Natural killer cell (primary cell): Measurements from ENCODE around the gene AGPAT2. TPM values are rescaled to one million over a fixed set of nuclear protein-coding genes. Genes with fewer than 3 reads are reported as not detected.

Experiments
- ATAC-seq, 3 donors: fragments of 150-1000 bp in 2 of 3; fragments of 200-7000 bp in 1 of 3; cut with Tn5 transposase; 1 replicate in 1 of 3; 2 replicates in 2 of 3; pipeline ENCODE4 v1.10.0; 2021; ENCODE audit warnings: mild to moderate bottlenecking in 2 of 3, moderate library complexity in 2 of 3
- DNase-seq, 2 donors: peaks; one replicate each; pipeline versions ENCODE4 v3.0.0 to v3.0.0-alpha.2; 2013 to 2021; ENCODE audit warnings: mixed read lengths in 1 of 2
- H3K27ac ChIP-seq: one replicate; pipeline ENCODE4 v1.5.1; 2013; ENCODE audit warnings: mild to moderate bottlenecking, low read length
- H3K27me3 ChIP-seq: one replicate; pipeline ENCODE4 v1.6.1; 2013; ENCODE audit warnings: low read length; ENCODE audit not compliant: control insufficient read depth, insufficient read depth
- H3K36me3 ChIP-seq: one replicate; pipeline ENCODE4 v1.6.1; 2013; ENCODE audit warnings: low read length; ENCODE audit not compliant: control insufficient read depth, insufficient read depth
- H3K4me1 ChIP-seq: one replicate; pipeline ENCODE4 v1.6.1; 2013; ENCODE audit warnings: low read length; ENCODE audit not compliant: control insufficient read depth, insufficient read depth
- H3K4me3 ChIP-seq: one replicate; pipeline ENCODE4 v1.5.1; 2013; ENCODE audit warnings: low read length
- H3K9me3 ChIP-seq: one replicate; pipeline ENCODE4 v1.6.1; 2013; ENCODE audit warnings: low read length; ENCODE audit not compliant: control insufficient read depth, insufficient read depth
- H3K27ac Mint-ChIP-seq, 2 donors: one replicate each; pipeline ENCODE4 v1.8.0; 2022; ENCODE audit warnings: mild to moderate bottlenecking in 2 of 2, mixed read lengths in 2 of 2, moderate library complexity in 1 of 2
- H3K27me3 Mint-ChIP-seq, 2 donors: one replicate each; pipeline ENCODE4 v1.8.0; 2022; ENCODE audit warnings: low read depth in 2 of 2, mixed read lengths in 2 of 2
- H3K36me3 Mint-ChIP-seq: one replicate; pipeline ENCODE4 v1.8.0; 2022; ENCODE audit warnings: mixed read lengths
- H3K4me1 Mint-ChIP-seq, 2 donors: one replicate each; pipeline ENCODE4 v1.8.0; 2022; ENCODE audit warnings: mixed read lengths in 2 of 2
- H3K4me3 Mint-ChIP-seq: one replicate; pipeline ENCODE4 v1.8.0; 2022; ENCODE audit warnings: mild to moderate bottlenecking, moderate library complexity, mixed read lengths
- H3K9me3 Mint-ChIP-seq, 2 donors: one replicate each; pipeline ENCODE4 v1.8.0; 2022; ENCODE audit warnings: mixed read lengths in 2 of 2
- WGBS: methylation state at CpG from one replicate; pipeline ENCODE4 v1.1.7; 2013; ENCODE audit warnings: missing lambda C conversion rate; ENCODE audit not compliant: insufficient coverage; 5-methylcytosine and 5-hydroxymethylcytosine counted together
- intact Hi-C: fragments of 100-400 bp; cut with micrococcal nuclease; formaldehyde crosslinking; loops from one replicate; pipeline ENCODE4 v1.14.2; 2022
- total RNA-seq, 4 donors: library from RNA; stranded (reverse); fragments of 120-200 nt in 1 of 4; gene quantifications; one replicate each; pipeline versions ENCODE4 v1.2.3 to v1.2.4, GENCODE V29; 2013 to 2022
- TF ChIP-seq, protein P1 (sequence below): fragments of 200-600 bp; IDR thresholded peaks from one replicate; pipeline ENCODE4 v1.8.0; 2022; ENCODE audit warnings: antibody characterized with exemption

AGPAT2 gene
- total RNA-seq, 3 donors from 2014 or later (not counting 1 experiment from before 2014, with no cell fraction given): 10.3 to 19.4 (median 12.0) TPM

GRCh38 chr9:136723362-136723976 is 36.2 kb upstream of the AGPAT2 start:
- Mint-ChIP-seq H3K27me3 (no peaks in the 10 kb centered on the region), H3K4me3 (no peak overlapping the region), H3K36me3 (no peaks in the 10 kb centered on the region), H3K9me3 (no peaks in the 10 kb centered on the region), H3K27ac (no peak overlapping the region), H3K4me1 (peaks cover 21 to 29% of the 10 kb centered on the region in 2 donors)
- intact Hi-C loops: no loop called here
- no peak overlapping the region for H3K4me3 ChIP-seq
- H3K27me3 ChIP-seq: no peaks in the 10 kb centered on the region
- H3K4me1 ChIP-seq: peaks cover 35% of the 10 kb centered on the region
- H3K27ac ChIP-seq: no peak overlapping the region
- ATAC-seq: no peak
- peaks cover 38% of the 10 kb centered on the region for H3K36me3 ChIP-seq
- DNase-seq: no peak
- no peaks in the 10 kb centered on the region for H3K9me3 ChIP-seq
- 92% methylated on average over 32 of the region's 32 CpGs for WGBS
- TF ChIP-seq, protein P1, sequence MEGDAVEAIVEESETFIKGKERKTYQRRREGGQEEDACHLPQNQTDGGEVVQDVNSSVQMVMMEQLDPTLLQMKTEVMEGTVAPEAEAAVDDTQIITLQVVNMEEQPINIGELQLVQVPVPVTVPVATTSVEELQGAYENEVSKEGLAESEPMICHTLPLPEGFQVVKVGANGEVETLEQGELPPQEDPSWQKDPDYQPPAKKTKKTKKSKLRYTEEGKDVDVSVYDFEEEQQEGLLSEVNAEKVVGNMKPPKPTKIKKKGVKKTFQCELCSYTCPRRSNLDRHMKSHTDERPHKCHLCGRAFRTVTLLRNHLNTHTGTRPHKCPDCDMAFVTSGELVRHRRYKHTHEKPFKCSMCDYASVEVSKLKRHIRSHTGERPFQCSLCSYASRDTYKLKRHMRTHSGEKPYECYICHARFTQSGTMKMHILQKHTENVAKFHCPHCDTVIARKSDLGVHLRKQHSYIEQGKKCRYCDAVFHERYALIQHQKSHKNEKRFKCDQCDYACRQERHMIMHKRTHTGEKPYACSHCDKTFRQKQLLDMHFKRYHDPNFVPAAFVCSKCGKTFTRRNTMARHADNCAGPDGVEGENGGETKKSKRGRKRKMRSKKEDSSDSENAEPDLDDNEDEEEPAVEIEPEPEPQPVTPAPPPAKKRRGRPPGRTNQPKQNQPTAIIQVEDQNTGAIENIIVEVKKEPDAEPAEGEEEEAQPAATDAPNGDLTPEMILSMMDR: no peak

GRCh38 chr9:136722969-136723356 is 35.7 kb upstream of the AGPAT2 start:
- Mint-ChIP-seq H3K27me3 (no peaks in the 10 kb centered on the region), H3K27ac (no peak overlapping the region), H3K36me3 (no peaks in the 10 kb centered on the region), H3K4me1 (peaks cover 21 to 29% of the 10 kb centered on the region in 2 donors), H3K9me3 (no peaks in the 10 kb centered on the region), H3K4me3 (no peak overlapping the region)
- H3K4me3 ChIP-seq: no peak overlapping the region
- 88% methylated on average over 24 of the region's 24 CpGs for WGBS
- ATAC-seq (no peak), DNase-seq (no peak)
- no peaks in the 10 kb centered on the region for H3K27me3 ChIP-seq
- H3K27ac ChIP-seq: no peak overlapping the region
- intact Hi-C loops: no loop called here
- peaks cover 38% of the 10 kb centered on the region for H3K36me3 ChIP-seq
- H3K4me1 ChIP-seq: peaks cover 33% of the 10 kb centered on the region
- H3K9me3 ChIP-seq: no peaks in the 10 kb centered on the region
- TF ChIP-seq, protein P1: no peak

DNA sequence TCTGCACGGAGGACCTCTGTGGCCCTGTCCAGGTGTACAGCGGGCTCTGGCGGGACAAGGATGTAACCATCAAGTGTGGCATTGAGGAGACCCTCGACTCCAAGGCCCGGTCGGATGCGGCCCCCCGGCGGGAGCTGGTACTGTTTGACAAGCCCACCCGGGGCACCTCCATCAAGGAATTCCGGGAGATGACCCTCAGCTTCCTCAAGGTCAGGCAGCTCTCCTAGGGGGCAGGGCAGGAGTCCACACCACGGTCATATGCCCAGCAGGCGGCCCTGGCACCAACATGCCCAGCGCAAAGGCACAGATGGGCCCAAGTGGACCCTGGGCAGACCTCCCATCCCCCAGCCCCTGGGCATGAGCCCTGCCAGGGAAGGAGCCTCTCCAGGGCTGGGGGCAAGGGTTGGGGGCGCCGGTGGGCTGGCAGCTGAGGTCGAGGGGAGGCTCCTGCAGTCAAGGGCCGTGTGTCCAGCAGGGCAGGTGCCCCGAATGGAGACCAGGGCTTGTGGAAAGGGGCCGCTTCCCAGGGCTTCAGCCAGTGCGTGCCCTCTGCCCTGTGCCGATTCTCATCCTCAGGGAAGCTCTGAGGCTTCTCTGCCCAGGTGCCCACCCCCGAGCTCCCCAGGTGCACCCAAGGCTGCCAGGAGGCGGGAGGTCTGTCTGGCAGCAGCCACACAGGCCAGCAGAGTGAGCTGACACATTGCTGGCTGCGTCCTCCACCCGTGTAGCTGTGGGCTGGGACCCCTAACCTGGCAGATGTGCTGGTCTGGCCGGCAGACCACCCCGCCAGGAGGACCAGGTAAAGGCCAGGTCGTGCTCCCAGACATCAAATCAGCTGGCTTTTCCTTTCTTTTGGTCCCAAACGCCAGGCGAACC is 35.1 kb upstream of the AGPAT2 start:
- H3K9me3 ChIP-seq: no peaks in the 10 kb centered on the region
- Mint-ChIP-seq H3K9me3 (no peaks in the 10 kb centered on the region), H3K4me1 (peaks cover 18 to 26% of the 10 kb centered on the region in 2 donors), H3K27ac (no peak overlapping the region), H3K27me3 (no peaks in the 10 kb centered on the region), H3K36me3 (no peaks in the 10 kb centered on the region), H3K4me3 (no peak overlapping the region)
- WGBS: 87% methylated on average over 31 of the region's 31 CpGs
- no peak overlapping the region for H3K27ac ChIP-seq
- no peaks in the 10 kb centered on the region for H3K27me3 ChIP-seq
- TF ChIP-seq, protein P1: no peak
- peaks cover 38% of the 10 kb centered on the region for H3K36me3 ChIP-seq
- no peak overlapping the region for H3K4me3 ChIP-seq
- DNase-seq (no peak), ATAC-seq (no peak)
- intact Hi-C loops: no loop called here
- peaks cover 29% of the 10 kb centered on the region for H3K4me1 ChIP-seq
